ENCODE results near the gene IQCK.

Gene IQCK

GRCh38 chr16:19875900-19876299, 157.8 kb downstream of the IQCK start:
- no peak overlapping the region for H3K4me3 ChIP-seq (ENCODE audit: insufficient read depth, low read length, poor library complexity, severe bottlenecking)
- no peaks in the 10 kb centered on the region for H3K27me3 ChIP-seq (ENCODE audit: low read length)
- TF ChIP-seq CTCF (IDR thresholded peaks at IDR 0.05; ENCODE audit: insufficient read depth, low read length, poor library complexity, severe bottlenecking) (no peak), EZH2phosphoT487 (conservative IDR thresholded peaks at IDR 0.05; ENCODE audit: low read length) (no peak)
- no peaks in the 10 kb centered on the region for H4K20me1 ChIP-seq (ENCODE audit: low read depth, low read length)
- H2AFZ ChIP-seq (ENCODE audit: low read depth, low read length, severe bottlenecking): no peak overlapping the region
- no peaks in the 10 kb centered on the region for H3K79me2 ChIP-seq (ENCODE audit: insufficient read depth, low read length)
- no peaks in the 10 kb centered on the region for H3K36me3 ChIP-seq (ENCODE audit: low read length)
- no peak overlapping the region for H3K27ac ChIP-seq (ENCODE audit: low read depth, low read length)
- H3K9me2 ChIP-seq (replicated peaks; ENCODE audit: insufficient read depth, low read length): no peaks in the 10 kb centered on the region
- H3K4me2 ChIP-seq (ENCODE audit: low read depth, low read length, poor library complexity, severe bottlenecking): no peak overlapping the region
- H3K9ac ChIP-seq (ENCODE audit: low read length): no peak overlapping the region
- H3F3A ChIP-seq (ENCODE audit: insufficient read depth): no peaks in the 10 kb centered on the region
- no peaks in the 10 kb centered on the region for H3K9me3 ChIP-seq (ENCODE audit: insufficient read depth, low read length)

- Histone ChIP-seq H4K20me1 (ENCODE audit: low read depth, low read length) (no peaks in the 10 kb centered on the region), H3K4me3 (ENCODE audit: insufficient read depth, low read length, poor library complexity, severe bottlenecking) (no peak overlapping the region), H3F3A (ENCODE audit: insufficient read depth) (no peaks in the 10 kb centered on the region), H3K27ac (ENCODE audit: low read depth, low read length) (no peak overlapping the region), H2AFZ (ENCODE audit: low read depth, low read length, severe bottlenecking) (no peak overlapping the region), H3K4me2 (ENCODE audit: low read depth, low read length, poor library complexity, severe bottlenecking) (no peak overlapping the region), H3K79me2 (ENCODE audit: insufficient read depth, low read length) (no peaks in the 10 kb centered on the region), H3K27me3 (ENCODE audit: low read length) (no peaks in the 10 kb centered on the region), H3K9ac (ENCODE audit: low read length) (no peak overlapping the region), H3K9me2 (replicated peaks; ENCODE audit: insufficient read depth, low read length) (no peaks in the 10 kb centered on the region), H3K9me3 (ENCODE audit: insufficient read depth, low read length) (no peaks in the 10 kb centered on the region), H3K36me3 (ENCODE audit: low read length) (no peaks in the 10 kb centered on the region)
- TF ChIP-seq EZH2phosphoT487 (conservative IDR thresholded peaks at IDR 0.05; ENCODE audit: low read length): no peak
- TF ChIP-seq CTCF (IDR thresholded peaks at IDR 0.05; ENCODE audit: insufficient read depth, low read length, poor library complexity, severe bottlenecking): no peak
These were observed 158.5 kb downstream of the IQCK start for GRCh38 chr16:19876501-19877059.

GRCh38 chr16:19878757-19879156, 160.7 kb downstream of the IQCK start:
- H3K4me2 ChIP-seq (ENCODE audit: low read depth, low read length, poor library complexity, severe bottlenecking): no peak overlapping the region
- H3K27me3 ChIP-seq (ENCODE audit: low read length): no peaks in the 10 kb centered on the region
- H3K36me3 ChIP-seq (ENCODE audit: low read length): no peaks in the 10 kb centered on the region

More at GRCh38 chr16:19878757-19879156, 160.7 kb downstream of the IQCK start:
- no peaks in the 10 kb centered on the region for H3K9me3 ChIP-seq (ENCODE audit: insufficient read depth, low read length)
- no peak overlapping the region for H3K27ac ChIP-seq (ENCODE audit: low read depth, low read length)
- no peak overlapping the region for H2AFZ ChIP-seq (ENCODE audit: low read depth, low read length, severe bottlenecking)
- H3F3A ChIP-seq (ENCODE audit: insufficient read depth): no peaks in the 10 kb centered on the region
- no peaks in the 10 kb centered on the region for H3K9me2 ChIP-seq (replicated peaks; ENCODE audit: insufficient read depth, low read length)
- no peaks in the 10 kb centered on the region for H4K20me1 ChIP-seq (ENCODE audit: low read depth, low read length)
- TF ChIP-seq EZH2phosphoT487 (conservative IDR thresholded peaks at IDR 0.05; ENCODE audit: low read length) (no peak), CTCF (IDR thresholded peaks at IDR 0.05; ENCODE audit: insufficient read depth, low read length, poor library complexity, severe bottlenecking) (no peak)
- H3K9ac ChIP-seq (ENCODE audit: low read length): no peak overlapping the region
- no peak overlapping the region for H3K4me3 ChIP-seq (ENCODE audit: insufficient read depth, low read length, poor library complexity, severe bottlenecking)
- H3K79me2 ChIP-seq (ENCODE audit: insufficient read depth, low read length): no peaks in the 10 kb centered on the region

All from SU-DHL-6 (cell line).